Keratinocyte (primary cell): ENCODE measurements around the gene SLC51A. TPM values are rescaled to one million over a fixed set of nuclear protein-coding genes. Genes with fewer than 3 reads are reported as not detected.

Experiments used
- DNase-seq: peaks from one replicate; pipeline ENCODE4 v3.0.0-alpha.2; 2011; ENCODE audit warnings: low read depth, missing footprints, low spot score
- FAIRE-seq: peaks from 2 replicates; lab custom pipeline; 2011; peaks lifted over from hg19 to GRCh38; lab: Jason Lieb, UNC
- H2AFZ ChIP-seq: 2 replicates; pipeline ENCODE4 v1.6.0; 2012; ENCODE audit warnings: low read length, control low read depth, inconsistent platforms; ENCODE audit not compliant: control insufficient read depth
- H3K27ac ChIP-seq: 2 replicates; pipeline ENCODE4 v1.5.1; 2011; ENCODE audit warnings: low read length; ENCODE audit not compliant: control insufficient read depth, insufficient read depth
- H3K27me3 ChIP-seq: 3 replicates; pipeline ENCODE4 v1.6.0; 2011; ENCODE audit warnings: low read length; ENCODE audit not compliant: control insufficient read depth, insufficient read depth; ENCODE audit errors: extremely low read depth
- H3K36me3 ChIP-seq, 2 experiments: 2 replicates in 1 of 2; 3 replicates in 1 of 2; pipeline ENCODE4 v1.5.1; 2011; ENCODE audit warnings: low read length in 2 of 2, mild to moderate bottlenecking in 1 of 2; ENCODE audit not compliant: control insufficient read depth in 2 of 2, insufficient read depth in 2 of 2; ENCODE audit errors: extremely low read depth in 1 of 2
- H3K4me1 ChIP-seq: 3 replicates; pipeline ENCODE4 v1.5.1; 2011; ENCODE audit warnings: low read length; ENCODE audit not compliant: control insufficient read depth, insufficient read depth; ENCODE audit errors: extremely low read depth
- H3K4me2 ChIP-seq: 3 replicates; pipeline ENCODE4 v1.6.0; 2011; ENCODE audit warnings: low read depth, low read length; ENCODE audit not compliant: control insufficient read depth, insufficient read depth; ENCODE audit errors: extremely low read depth
- H3K4me3 ChIP-seq, 3 experiments: fragments of 200-600 bp in 1 of 3; sonication (generic) in 1 of 3; 2 replicates in 2 of 3; 3 replicates in 1 of 3; pipeline ENCODE4 v1.5.1; 2011 to 2016; ENCODE audit warnings: low read length in 3 of 3, mild to moderate bottlenecking in 3 of 3, control low read depth in 2 of 3, inconsistent platforms in 1 of 3, low read depth in 1 of 3, mixed read lengths in 1 of 3, mixed run types in 1 of 3, moderate library complexity in 1 of 3; ENCODE audit not compliant: control insufficient read depth in 2 of 3, insufficient read depth in 2 of 3; ENCODE audit errors: extremely low read depth in 1 of 3
- H3K79me2 ChIP-seq: 2 replicates; pipeline ENCODE4 v1.6.0; 2012; ENCODE audit warnings: low read length; ENCODE audit not compliant: control insufficient read depth, insufficient read depth
- H3K9ac ChIP-seq: 3 replicates; pipeline ENCODE4 v1.6.0; 2011; ENCODE audit warnings: low read length; ENCODE audit not compliant: control insufficient read depth, insufficient read depth; ENCODE audit errors: extremely low read depth
- H3K9me1 ChIP-seq: 3 replicates; pipeline ENCODE4 v1.6.0; 2011; ENCODE audit warnings: low read length; ENCODE audit not compliant: control insufficient read depth, insufficient read depth; ENCODE audit errors: extremely low read depth
- H3K9me3 ChIP-seq: 2 replicates; pipeline ENCODE4 v1.5.1; 2012; ENCODE audit warnings: low read depth, low read length; ENCODE audit not compliant: control insufficient read depth
- H4K20me1 ChIP-seq: 3 replicates; pipeline ENCODE4 v1.6.0; 2011; ENCODE audit warnings: low read length; ENCODE audit not compliant: control insufficient read depth, insufficient read depth; ENCODE audit errors: extremely low read depth
- EZH2 ChIP-seq: IDR thresholded peaks from one replicate; pipeline ENCODE4 v1.6.1; 2012; ENCODE audit warnings: inconsistent platforms, mild to moderate bottlenecking, low read length, moderate library complexity
- dilution Hi-C: fragments of 300-500 bp; cut with MboI; formaldehyde crosslinking; loops from one replicate; pipeline ENCODE4 v1.7.0; 2020; ENCODE audit warnings: low sequenced_read_pairs; ENCODE audit not compliant: extremely low pct_ligation_motif_present
- polyA plus RNA-seq, 5 experiments: library from polyadenylated mRNA; depleted of rRNA in 3 of 5; stranded (reverse) in 3 of 5; stranded (forward) in 1 of 5; unstranded in 1 of 5; fragments of >200 nt; gene quantifications; 1 replicate in 1 of 5; 2 replicates in 3 of 5; 3 replicates in 1 of 5; pipeline versions ENCODE4 v1.2.1 to v1.2.3, GENCODE V29; 2011 to 2012; ENCODE audit warnings: missing spikeins in 2 of 5, low read depth in 1 of 5, low replicate concordance in 1 of 5
- TF ChIP-seq, protein P1 (sequence below), 3 experiments: IDR thresholded peaks in 1 of 3; conservative IDR thresholded peaks in 1 of 3; optimal IDR thresholded peaks in 1 of 3; 2 replicates in 2 of 3; 3 replicates in 1 of 3; pipeline versions ENCODE3 to v1.5.1; 2011; ENCODE audit warnings: low read length in 3 of 3, mild to moderate bottlenecking in 3 of 3, moderate library complexity in 2 of 3, control low read depth in 1 of 3, inconsistent platforms in 1 of 3; ENCODE audit not compliant: insufficient read depth in 2 of 3; ENCODE audit errors: extremely low read depth in 1 of 3

The SLC51A gene
- polyA plus RNA-seq, 1 donor (not counting 4 experiments of a cell fraction or from before 2014, with no cell fraction given), result not detected

DNA sequence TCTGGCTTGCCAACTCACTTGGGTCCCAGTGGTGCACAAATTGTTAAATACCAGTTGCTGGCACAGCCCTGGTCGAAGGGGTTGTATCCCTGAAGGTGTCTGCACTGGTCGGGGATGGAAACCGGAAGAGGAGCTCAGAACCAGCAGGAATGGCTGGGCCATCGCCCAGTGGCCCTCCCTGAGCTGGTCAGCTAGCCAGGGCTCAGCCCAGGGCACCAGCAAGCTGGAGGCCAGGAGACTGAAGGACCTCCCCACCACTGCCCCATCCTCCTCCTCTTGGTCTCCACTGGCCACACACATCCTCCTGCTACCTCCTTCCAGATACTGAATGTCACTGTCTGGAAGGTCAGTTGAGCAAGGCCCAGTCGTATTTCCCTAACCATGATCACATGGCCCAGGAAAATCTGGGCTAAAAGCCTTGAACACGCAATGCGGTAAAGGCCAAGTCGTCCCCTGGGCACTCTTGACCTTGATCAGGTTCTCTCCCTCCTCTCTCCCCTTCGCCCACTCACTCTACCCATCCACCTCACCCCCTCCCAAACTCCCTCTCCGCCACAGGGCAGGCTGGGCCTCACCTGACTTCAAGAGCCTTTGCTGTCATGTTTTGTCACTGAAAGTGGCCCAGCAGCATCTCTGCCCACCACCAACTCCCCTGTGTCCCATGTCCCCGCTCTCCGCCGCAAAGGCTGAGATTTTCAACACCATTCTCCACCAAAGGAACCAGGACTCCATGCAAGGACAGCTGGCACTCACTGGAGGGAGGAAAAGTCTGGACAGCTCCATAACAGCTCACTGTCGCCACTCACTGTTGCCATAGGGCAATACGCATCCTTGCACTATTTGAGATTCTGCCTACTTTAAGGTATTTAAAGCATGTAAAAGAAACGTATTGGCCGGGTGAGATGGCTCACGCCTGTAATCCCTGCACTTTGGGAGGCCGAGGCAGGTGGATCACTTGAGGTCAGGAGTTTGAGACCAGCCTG lies 17.3 kb upstream of the SLC51A start:
- Histone ChIP-seq H3K79me2 (no peaks in the 10 kb centered on the region), H3K4me1 (no peaks in the 10 kb centered on the region), H3K9me3 (no peaks in the 10 kb centered on the region), H3K4me2 (no peak overlapping the region), H2AFZ (no peak overlapping the region), H3K9me1 (no peaks in the 10 kb centered on the region), H3K36me3 (no peaks in the 10 kb centered on the region), H3K27ac (no peak overlapping the region), H3K27me3 (peaks cover 3% of the 10 kb centered on the region), H4K20me1 (no peaks in the 10 kb centered on the region), H3K4me3 (no peak overlapping the region), H3K9ac (no peak overlapping the region)
- TF ChIP-seq, protein P1, sequence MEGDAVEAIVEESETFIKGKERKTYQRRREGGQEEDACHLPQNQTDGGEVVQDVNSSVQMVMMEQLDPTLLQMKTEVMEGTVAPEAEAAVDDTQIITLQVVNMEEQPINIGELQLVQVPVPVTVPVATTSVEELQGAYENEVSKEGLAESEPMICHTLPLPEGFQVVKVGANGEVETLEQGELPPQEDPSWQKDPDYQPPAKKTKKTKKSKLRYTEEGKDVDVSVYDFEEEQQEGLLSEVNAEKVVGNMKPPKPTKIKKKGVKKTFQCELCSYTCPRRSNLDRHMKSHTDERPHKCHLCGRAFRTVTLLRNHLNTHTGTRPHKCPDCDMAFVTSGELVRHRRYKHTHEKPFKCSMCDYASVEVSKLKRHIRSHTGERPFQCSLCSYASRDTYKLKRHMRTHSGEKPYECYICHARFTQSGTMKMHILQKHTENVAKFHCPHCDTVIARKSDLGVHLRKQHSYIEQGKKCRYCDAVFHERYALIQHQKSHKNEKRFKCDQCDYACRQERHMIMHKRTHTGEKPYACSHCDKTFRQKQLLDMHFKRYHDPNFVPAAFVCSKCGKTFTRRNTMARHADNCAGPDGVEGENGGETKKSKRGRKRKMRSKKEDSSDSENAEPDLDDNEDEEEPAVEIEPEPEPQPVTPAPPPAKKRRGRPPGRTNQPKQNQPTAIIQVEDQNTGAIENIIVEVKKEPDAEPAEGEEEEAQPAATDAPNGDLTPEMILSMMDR (optimal IDR thresholded peaks at IDR 0.05 in 1 of 3, IDR thresholded peaks at IDR 0.05 in 1 of 3, conservative IDR thresholded peaks at IDR 0.05 in 1 of 3; ENCODE audit: extremely low read depth in 1 of 3, insufficient read depth in 2 of 3, low read length in 3 of 3), result peak in 2 of 3 experiments; percentile 33 to 35
- no peak for TF ChIP-seq EZH2
- DNase-seq, result no peak
- dilution Hi-C loops, result no loop called here
- FAIRE-seq, result no peak

DNA sequence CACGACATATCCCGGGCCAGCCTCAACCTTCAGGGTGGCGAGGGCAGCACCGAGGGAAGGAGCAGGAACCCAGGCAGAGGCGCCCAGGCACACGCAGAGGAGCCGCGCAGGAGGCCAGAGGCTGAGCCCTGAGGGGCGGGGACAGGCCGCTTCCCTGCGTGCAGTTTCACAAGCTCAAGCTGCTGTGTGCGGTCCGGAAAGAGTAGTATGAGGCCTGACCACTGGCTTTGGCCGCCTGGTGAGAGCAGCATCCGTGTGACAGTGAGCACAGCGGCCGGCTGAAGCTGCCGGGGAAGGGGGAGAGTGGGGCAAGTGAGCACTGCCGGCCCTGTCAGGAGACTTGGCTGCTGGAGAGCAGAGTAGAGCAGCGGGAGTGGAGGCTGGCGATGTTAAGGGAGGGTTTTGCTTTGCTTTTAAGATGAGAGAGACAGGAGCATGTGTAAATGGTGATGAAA lies 13.8 kb upstream of the SLC51A start:
- dilution Hi-C loops, result no loop called here
- Histone ChIP-seq H3K9me3 (no peaks in the 10 kb centered on the region), H3K9ac (no peak overlapping the region), H2AFZ (no peak overlapping the region), H3K4me3 (no peak overlapping the region), H3K36me3 (no peaks in the 10 kb centered on the region), H3K27ac (no peak overlapping the region), H3K4me1 (no peaks in the 10 kb centered on the region), H3K27me3 (peaks cover 8% of the 10 kb centered on the region), H3K79me2 (no peaks in the 10 kb centered on the region), H3K9me1 (no peaks in the 10 kb centered on the region), H4K20me1 (no peaks in the 10 kb centered on the region), H3K4me2 (no peak overlapping the region)
- no peak for DNase-seq
- no peak for FAIRE-seq
- TF ChIP-seq EZH2, result no peak
